GM21825 (cell line): ENCODE measurements around the gene FGFR3.
A peak's percentile ranks its signal among the peaks of the same experiment; 100 is the strongest.
"Not testable (repeated sequence)": the region's sequence is repeated elsewhere in the genome, so short reads cannot be mapped to it uniquely, and the experiment has no call there.

ENCODE experiments used
- ATAC-seq: cut with Tn5 transposase; IDR thresholded peaks from one replicate; pipeline ENCODE4 v1.9.1; 2021; ENCODE audit warnings: mild to moderate bottlenecking, moderate library complexity; ENCODE audit not compliant: unreplicated experiment

The FGFR3 gene

GRCh38 chr4:1836650-1837049 is 43.6 kb downstream of the FGFR3 start:
- ATAC-seq, result no peak

- ATAC-seq, result no peak
Observed at GRCh38 chr4:1837069-1837468, 44.0 kb downstream of the FGFR3 start.

DNA sequence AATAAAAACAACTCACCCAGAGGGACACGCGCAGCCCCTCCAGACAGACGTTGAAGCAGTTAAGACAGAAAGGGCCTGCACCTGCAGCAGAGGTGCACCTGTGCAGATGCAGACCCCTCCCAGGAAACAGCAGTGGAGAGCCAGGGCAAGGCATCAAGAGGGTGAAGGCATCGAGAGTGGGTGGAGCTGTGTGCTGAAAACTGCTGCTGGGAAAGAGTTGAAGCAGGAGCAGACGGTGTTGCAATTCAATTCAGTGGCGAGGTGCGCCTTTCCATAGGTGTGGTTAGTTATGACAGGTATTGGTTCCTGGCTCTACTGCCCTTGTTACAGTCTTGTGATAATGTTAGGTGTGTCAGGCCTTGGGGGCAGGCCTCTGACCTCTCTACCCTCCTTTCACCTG is 46.2 kb downstream of the FGFR3 start:
- no peak for ATAC-seq

DNA sequence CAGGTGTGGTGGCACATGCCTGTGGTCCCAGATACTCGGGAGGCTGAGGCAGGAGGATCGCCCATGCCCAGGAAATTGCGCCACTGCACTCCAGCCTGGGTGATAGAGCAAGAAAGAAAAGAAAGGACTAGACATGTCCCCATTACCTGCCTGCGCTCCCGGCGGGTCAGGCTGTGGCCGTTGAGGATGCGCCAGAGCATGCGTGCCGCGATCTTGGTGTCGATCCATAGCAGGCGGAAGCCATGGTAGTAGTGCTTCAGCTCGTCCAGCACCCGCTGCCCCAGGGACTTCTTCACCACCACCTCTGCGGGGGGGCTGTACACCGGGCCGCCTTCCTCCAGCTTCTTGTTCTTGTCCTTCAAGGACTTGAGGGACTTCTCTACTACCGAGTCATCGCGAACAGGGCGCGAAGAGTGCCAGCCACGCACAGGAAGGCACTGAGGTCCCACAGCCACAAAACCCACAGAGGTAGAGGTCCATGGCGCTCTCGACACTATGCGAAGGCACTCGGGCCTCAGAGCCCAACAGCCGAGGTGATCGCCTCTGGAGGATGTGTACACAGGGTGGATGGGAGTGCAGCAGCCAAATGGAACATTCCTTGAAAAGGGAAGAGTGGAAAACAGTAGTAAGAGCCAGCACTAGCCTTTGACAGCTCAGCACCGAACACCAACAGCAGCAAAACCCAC is 48.3 kb downstream of the FGFR3 start:
- no peak for ATAC-seq

GRCh38 chr4:1841887-1842210 is 48.8 kb downstream of the FGFR3 start:
- no peak for ATAC-seq

GRCh38 chr4:1842339-1842895 is 49.3 kb downstream of the FGFR3 start:
- ATAC-seq, result no peak

- ATAC-seq, result no peak
Observed at GRCh38 chr4:1842993-1843448, 49.9 kb downstream of the FGFR3 start.

- ATAC-seq, result no peak
Observed at GRCh38 chr4:1843852-1844251, 50.8 kb downstream of the FGFR3 start.

- not testable (repeated sequence) for ATAC-seq
Observed at GRCh38 chr4:1844618-1845017, 51.5 kb downstream of the FGFR3 start.

- ATAC-seq, result no peak
Observed at GRCh38 chr4:1846580-1846979, 53.5 kb downstream of the FGFR3 start.

DNA sequence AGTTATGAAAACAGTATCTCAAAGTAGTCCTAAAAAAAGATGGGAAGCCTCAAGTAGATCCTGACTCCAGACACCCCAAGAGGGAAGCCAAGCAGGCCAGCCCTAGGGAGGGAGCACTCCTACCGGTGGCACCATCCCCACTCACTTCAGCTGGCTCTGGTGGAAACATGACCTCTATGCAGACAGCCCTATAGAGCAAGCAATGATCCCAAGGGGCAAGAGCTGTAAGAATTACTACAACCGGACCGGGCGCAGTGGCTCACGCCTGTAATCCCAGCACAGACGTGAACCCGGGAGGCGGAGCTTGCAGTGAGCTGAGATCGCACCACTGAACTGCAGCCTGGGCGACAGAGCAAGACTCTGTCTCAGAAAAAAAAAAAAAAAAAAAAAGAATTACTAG is 57.2 kb downstream of the FGFR3 start:
- ATAC-seq, result no peak

DNA sequence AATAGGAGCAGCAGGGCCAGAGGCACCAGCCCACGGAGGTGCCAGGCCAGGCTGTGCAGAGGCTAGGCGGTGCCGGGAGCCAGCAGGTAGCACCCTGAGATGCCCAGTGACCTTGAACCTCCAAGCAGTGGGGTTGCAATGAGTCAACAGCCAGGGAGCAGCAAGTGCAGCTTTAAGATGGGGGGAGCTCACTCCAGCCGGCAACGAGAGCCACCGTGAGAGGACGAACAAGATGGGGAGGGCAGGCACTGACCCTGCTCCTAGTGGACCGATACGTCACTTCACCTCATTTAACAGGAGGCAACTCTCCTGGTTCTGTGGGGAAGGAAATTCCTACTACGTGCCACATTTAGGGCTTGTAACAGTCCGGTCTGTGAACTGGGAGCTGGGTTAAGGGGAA is 58.1 kb downstream of the FGFR3 start:
- no peak for ATAC-seq

DNA sequence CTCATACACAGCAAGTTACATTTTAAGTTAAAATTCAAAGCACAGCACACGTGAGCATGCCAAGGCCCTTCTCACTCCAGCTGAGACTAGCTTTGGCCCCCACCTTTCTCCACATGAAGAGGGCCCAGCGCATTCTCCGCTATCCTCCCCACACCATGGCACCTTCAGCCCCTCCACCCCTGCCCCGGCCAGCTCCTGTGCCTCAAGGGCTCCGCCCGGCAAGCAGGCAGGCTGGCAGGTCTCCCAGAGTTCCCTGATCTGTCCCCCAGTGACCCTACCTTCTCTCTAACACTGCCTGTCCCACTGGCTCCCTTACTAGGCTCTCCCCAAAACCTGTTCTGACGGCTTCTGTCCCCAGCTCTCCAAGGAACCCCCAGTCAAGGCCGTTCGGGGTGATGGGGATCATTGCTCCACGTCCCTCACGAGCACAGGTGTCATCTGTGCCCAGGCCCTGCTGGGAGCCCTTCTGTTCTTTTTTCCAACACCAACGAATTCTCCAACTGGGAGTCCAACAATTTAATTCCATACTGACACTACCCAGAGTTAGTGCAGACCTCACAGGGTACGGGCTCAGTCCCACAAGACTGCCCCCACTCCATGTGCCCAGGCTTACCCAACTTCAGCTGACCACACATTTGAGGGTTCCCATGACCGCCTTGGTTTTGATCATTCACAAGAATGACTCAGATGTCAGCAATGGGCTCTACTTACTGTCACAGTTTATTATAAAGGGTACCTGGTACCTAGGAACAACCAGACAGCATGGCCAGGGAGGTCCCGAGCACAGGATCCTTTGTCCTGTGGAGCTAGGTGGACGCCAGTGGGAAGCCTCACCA is 58.7 kb downstream of the FGFR3 start:
- no peak for ATAC-seq

- no peak for ATAC-seq
Observed at GRCh38 chr4:1852904-1853623, 60.0 kb downstream of the FGFR3 start.

- no peak for ATAC-seq
Observed at GRCh38 chr4:1854752-1855151, 61.7 kb downstream of the FGFR3 start.

- peak; percentile 1 for ATAC-seq
Observed at GRCh38 chr4:1855333-1856070, 62.4 kb downstream of the FGFR3 start.

GRCh38 chr4:1856071-1856942 is 63.2 kb downstream of the FGFR3 start, which contains the start of gene LETM1:
Gene LETM1, minus strand, starts transcription at chr4:1856156. Its CDS starts 206 bp downstream, at chr4:1855950.
- peak; percentile 91 for ATAC-seq

DNA sequence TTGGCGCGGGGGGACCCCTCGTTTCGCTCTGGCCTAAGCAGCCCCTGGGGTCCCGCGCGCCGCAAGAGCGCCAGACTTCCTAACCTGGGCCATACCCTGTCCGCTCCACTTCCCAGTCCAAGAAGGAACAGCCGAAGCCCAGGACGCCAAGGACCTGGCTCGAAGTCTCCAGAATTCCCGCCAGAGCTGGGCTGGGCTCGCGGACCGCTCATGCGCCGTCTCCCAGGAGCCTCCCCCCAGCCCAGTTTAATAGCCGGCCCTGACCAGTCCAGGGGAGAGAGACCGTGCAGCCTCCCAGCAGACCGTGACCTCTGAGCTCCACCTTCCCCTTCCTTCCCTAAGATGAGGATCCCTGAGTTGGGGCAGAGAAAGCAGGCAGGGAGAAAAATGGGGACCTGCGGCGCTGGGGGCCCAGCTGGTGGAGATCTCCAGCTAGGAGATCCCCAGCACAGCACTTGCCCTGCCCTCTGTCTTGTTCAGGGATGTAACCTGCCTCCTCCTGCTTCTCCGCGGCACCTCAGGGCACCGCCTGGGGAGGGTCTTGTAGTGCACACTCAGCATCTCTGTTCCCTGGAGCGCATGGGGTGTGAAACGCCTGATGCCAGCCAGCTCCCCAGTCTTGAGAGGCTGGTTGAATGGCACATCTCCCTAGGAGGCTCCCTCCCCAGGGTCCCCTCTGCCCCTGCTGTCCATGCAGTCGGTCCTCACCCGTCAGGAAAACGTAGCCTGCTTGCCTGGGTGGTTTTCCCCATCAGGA is 64.0 kb downstream of the FGFR3 start:
- ATAC-seq, result no peak

DNA sequence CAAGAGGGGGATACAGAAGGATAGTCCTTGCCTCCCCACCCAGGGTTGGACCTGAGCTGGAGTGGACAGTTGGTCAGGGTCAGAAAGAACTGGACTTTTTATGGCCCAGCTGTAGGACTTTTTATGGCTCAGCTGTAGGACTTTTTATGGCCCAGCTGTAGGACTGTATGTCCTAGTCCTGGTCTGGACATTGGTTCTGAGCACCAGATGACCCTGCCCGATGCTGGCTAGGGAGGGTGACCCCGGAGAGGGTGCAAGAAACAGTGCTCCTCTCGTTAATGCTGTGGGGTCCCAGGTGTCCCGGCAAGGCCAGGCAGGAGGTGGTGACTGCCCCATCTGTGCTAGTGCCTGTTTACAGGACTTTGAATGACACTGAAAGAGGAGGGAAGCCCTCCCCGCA is 64.8 kb downstream of the FGFR3 start:
- no peak for ATAC-seq
